Measurements from ENCODE around the gene KRTAP5-6.

Gene KRTAP5-6

DNA sequence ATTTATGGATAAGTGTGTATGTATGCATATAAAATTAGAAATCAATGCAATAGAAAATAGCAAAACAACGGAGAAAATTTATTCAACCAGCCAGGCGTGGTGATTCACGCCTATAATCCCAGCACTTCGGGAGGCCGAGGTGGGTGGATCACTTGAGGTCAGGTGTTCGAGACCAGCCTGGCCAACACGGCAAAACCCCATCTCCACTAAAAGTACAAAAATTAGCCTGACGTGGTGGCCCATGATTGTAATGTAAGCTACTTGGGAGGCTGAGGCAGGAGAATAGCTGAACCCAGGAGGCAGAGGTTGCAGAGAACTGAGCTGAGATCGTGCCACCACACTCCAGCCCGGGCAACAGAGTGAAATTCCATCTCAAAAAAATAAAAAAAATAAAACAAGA lies 5.5 kb downstream of the KRTAP5-6 start:
- DNase-seq (ENCODE audit: low read depth in 2 of 2): no peak

DNA sequence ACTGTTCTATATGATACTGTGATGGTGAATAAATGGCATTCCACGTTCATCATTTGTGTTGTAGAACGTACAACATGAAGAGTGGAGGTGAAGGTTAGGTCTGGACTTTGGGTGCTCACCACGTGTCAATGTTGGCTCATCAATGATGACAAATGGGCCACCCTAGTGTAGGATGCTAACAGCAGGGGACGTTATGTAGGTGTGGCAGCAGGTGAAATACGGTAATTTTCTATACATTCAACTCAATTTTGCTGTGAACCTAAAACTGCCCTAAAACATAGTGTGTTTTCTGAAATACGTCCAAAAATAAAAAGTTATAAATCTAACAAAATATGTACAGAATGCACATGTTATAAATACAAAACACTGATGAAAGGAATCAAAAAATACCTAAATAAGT lies 6.2 kb downstream of the KRTAP5-6 start:
- DNase-seq (ENCODE audit: low read depth in 2 of 2): no peak

DNA sequence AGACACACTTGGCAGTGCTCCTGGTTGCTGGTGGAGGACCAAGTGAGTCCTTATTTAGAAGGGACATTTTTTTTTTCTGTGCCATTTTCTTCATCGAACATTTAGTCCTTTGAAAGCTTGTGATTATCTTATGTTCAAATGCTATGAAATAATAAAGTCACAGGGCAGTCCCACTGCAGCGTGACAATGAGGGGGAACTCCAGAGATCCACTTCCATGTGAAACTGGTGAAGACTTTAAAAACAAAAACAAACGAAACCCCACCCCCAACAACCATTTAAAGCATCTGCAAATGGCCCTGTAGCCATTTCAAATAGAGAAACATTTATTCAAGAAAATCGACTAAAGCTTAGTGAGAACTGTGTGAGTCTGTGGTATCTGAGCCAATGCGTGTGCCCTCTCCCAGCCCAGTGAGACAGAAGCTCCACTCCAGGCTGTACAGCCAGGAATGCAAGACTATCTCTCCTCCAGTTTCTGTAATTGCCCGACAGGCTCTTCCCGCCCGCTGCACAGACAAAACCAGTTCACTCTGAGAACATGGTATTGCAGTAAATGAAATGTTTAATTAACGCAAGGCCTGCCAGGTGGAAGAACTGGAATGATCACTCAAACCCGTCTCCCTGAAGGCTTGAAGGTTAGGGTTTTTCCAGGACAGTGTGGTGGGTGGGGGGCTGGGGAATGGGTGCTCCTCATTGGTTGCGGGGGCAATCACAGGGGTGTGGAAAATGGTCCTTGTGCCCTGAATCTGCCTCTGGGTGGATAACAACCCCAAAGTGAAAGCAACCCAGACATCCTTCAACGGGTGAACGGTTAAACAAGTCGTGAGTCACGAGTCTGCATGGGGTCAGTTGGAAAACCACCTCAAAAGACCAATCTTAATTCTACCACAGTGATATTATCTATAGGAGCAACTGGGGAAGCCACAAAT lies 8.4 kb downstream of the KRTAP5-6 start:
- DNase-seq (ENCODE audit: low read depth in 2 of 2): no peak

DNA sequence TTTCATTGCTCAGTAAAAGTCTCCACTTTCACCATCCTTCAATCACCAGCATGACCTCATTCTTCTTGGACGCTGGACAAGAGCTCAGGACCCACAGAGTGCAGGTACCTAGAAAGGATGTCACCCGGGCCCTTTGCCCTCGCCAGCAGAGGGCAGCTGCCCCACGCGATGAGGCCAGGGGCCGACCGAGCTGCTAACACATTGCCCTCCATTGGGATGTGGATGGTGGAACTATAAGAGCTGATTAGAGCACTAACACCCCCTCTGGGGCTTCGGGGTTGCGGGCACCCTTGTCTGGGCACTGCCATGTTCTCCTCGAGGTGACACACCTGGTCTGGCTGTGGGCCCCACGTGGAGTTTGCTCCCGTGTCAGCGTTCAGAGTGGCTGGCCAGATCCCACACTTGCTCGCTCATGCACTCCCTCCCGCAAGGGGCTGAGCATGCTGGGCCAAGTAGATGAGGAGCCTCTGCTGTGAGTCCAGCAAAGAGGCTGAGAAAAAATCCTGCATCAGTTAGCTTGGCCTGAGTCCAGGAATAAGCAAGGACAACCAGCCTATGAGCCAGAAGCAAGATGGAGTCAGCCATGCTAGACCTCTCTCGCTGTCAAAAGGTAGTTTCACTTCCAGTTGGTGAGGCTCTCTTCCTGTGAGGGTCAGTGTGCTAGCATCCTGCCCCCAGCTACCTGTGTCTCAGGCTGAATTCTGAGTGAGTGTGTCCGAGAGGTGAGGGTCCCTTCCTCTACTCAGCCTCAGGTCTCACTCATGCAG lies 9.8 kb downstream of the KRTAP5-6 start:
- DNase-seq (ENCODE audit: low read depth in 2 of 2): no peak

DNA sequence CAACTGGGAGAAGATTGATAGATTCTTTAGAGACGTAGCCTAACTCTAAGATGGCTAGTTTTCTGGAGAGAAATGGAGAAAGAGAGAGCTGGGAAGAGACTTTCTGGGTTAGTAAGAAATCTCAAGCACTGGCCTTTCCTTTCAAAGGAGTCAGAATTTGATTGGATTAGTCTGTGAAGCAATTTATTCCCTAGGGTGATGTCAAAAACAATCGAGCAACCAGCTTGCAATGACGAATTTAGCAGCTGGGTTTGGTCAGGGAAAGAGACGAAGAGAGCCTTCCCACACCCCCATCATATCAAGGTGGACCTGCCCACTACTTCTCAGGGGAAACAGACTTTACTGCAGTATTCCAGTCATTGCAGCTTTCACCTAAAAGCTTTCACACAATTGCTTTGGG lies 10.8 kb downstream of the KRTAP5-6 start:
- no peak for DNase-seq (ENCODE audit: low read depth in 2 of 2)

DNA sequence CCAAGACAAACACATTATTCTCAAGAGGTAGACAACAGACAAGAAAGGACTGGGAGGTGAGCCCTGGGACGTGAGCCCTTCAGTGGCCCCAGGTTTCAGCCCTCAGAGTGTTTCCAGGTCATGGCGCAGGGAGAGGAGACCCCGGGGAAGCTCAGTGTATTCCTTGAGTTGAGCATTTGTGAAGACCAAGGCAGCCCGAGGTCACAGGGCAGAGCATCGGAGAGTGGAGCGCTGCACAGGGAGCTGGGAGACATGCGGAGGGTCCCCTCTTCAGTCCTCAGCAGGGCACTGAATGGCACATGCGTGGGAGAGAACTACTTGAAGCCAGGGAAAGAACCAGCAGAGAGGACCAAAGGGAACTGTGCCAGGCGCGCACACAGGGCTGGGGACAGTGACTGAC lies 11.7 kb downstream of the KRTAP5-6 start:
- no peak for DNase-seq (ENCODE audit: low read depth in 2 of 2)

DNA sequence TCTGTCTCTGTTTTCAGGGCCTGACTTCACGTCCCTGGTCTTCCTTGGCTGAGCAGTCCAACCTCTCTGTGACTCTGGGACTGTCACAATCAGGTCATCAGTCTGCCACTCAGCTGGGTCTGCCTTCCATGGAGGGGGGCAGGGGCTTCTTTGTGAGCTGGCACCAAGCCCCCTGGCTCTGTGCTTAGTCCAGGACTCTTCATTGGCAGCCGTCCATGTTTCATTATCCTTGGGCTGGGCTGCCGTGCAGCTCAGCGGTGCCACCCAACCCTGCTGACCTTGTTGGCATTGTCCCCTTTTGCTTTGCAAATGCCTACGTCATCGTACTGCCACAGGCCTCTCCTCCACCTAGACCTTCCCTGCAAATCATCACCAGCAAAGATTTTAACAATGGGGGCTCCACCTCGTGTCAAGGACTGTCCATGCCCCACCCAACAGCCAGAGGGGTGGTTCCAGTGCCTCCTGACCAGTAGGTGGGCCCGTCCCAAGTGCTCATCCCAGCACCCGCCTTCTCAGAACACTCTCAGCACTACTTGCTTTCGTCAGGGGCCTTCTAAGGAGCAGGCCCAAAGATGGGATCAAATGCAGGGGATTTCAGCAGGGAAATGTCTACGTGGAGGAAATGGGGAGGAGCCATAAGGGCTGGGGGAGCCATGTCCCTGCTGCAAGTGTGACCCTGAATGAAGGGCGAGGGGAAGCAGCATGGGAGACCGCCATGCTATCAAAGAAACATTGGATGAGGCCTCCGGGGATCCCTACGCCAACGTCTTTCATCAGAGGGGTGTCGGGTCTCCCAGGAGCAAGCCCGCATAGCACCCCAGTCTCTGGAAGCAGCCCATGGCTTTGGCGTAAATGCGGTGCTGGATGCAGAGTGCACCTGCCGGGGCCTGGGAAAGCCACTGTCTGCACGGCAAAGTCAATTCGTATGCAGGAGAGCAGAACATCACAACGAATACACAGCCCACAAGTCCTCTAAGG lies 18.2 kb downstream of the KRTAP5-6 start:
- no peak for DNase-seq (ENCODE audit: low read depth in 2 of 2)

DNA sequence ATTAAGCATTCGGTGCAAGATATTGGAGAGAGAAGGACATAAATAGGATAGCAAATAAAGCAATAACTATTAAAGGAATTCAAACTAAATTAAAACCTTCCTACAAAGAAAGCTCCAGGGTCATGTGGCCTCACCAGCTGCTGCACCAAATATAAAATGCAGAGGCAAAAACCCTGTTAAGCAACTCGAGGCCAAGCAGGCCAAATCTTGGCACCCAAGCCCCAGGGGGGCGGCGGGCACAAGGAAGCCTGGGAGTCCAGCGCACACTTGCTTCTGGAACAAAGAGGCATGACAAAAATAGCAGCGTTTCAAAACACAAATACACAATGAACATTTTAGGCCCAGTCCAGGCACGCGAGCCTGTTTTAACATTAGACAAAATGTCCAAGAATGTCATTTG lies 20.8 kb downstream of the KRTAP5-6 start:
- DNase-seq (ENCODE audit: low read depth in 2 of 2): no peak

DNA sequence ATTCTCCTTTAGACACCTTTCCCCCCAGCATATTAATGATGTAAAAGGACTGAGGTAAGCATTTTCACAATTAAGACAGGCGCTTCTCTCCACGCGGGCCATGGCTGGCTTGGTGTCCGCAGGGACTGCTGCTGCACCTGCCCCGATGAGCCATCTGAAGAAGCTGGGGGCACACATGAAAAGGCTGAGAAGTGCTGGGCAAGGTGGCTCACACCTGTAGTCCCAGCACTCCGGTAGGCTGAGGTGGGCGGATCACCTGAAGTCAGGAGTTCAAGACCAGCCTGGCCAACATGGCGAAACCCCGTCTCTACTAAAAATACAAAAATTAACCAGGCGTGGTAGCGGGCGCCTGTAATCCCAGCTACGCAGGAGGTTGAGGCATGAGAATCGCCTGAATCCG lies 21.3 kb downstream of the KRTAP5-6 start:
- DNase-seq (ENCODE audit: low read depth in 2 of 2): no peak

DNA sequence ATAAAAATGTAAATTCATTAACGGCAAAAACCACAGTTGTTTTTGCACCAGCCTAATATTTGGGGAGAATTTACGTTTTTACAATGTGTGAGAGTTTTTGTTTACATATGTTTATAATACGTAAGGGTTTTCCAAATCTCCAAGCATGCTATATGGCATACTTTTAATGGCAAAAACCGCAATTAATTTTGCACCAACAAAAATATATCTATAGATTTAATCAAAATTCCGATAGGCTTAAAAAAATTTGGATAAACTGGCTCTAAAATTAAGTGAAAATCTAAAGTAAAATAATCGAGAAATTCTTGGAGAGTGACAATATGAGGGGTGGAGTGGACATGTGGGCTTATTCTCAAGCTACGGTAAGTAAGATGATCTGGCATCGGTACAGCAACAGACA lies 22.8 kb downstream of the KRTAP5-6 start:
- no peak for DNase-seq (ENCODE audit: low read depth in 2 of 2)

DNA sequence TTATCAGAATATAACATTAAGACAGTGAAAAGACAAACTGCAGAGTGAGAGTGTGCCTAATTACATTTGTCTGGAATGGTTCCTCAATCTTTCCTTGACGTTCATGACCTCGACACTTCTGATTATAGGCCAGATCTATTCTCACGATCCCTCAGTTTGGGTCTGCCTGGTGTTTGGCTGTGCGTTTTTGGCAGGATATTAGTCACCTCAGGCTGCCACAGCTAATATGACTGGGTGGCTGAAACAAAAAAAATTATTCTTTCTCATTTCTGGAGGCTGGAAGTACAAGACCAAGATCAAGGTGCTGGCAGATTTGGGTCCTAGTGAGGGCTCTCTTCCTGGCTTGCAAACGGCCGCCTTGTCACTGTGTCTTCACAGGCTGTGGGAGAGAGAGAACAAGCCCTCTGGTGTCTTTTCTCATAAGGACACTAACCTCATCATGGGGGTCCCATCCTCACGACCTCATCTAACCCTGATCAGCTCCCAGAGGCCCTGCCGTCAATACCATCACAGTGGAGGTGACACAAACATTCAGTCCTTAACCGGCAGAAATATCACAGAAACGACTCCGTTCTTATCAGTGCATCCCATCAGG lies 30.2 kb downstream of the KRTAP5-6 start:
- no peak for DNase-seq (ENCODE audit: low read depth in 2 of 2)

DNA sequence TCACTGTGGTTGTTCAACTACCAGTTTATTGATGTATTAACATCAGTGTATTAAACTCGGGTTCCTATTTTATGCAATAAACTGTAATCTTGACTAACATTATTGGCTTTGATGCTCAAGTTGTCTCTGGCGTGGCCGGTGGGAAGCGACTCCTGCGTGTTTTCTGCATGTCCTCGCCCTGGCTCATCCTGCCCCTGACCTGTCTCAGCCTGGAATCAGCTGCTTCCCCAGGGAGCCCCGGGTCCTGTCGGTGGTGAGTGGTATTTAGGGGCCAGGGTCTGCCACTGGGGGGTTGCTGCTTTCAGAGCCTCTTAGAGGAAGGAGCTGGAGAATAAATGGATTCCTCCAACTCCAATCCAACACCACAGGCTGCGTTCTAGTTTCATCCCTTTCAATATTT lies 30.9 kb downstream of the KRTAP5-6 start:
- no peak for DNase-seq (ENCODE audit: low read depth in 2 of 2)

DNA sequence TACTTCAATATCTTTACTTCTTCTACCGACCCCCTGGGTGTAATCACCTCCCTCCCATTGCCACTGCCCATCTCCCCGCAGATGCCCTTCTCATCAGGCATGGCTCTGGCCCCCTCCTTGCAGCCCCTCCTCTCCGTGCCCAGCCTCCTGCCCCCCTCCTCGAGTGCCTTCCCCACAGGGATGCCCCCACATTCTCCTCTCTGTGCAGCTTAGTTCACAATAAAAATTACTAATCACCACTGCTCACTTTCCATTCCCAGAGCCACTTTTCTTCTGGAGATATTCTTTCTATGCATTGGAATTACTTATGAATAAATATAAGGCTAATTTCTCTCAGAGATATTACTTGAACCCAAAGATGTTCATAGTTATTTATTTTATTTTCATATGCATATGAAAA lies 31.3 kb downstream of the KRTAP5-6 start:
- DNase-seq (ENCODE audit: low read depth in 2 of 2): no peak

DNA sequence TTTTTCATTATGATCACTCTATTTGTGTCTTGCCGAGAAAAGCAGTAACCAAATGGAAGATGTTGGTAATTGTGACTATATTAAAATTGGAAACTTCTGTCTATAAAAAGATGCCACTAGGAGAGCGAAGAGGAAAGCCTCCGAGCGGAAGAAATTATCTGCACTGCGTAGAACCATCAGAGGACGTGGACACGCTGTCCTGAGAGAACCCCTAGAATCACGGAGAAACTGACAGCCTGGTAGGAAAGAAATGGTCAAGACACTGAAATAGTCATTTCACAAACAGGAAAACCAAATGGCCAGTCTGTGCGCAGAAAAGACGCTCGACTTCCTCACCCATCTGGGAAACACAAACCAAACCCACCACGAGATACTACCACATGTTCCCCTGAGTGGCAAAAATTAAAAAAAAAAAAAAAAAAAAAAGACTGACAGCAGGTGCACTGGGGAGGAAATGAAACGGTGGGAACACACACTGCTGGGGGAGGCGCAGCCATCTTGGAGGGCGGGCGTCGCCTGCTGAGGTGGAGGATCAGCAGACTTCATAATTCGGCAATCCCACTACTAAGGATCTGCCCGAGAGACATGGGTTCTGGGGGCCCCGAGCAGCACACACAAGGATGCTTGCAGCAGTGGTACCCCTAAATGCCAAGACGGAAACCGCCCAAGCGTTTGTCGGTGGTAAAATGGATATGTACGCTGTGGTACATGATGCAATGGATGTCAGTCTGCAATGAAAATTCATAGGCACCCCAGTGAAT lies 32.1 kb downstream of the KRTAP5-6 start:
- no peak for DNase-seq (ENCODE audit: low read depth in 2 of 2)

DNA sequence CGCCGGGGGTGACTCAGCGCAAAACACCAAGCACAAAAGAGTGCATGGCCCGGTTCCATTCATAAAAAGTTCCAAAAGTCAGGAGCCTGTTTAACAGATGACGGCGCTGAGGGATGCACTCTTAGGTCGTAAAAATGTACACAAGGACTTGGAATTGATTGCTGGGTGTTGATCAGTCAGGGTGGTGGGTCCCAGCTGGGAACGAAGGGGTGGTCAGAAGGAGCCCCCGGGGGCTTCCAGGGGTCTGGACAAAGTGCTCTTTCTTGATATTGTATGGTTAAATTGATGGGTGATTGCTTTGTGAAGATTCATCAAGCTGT lies 32.7 kb downstream of the KRTAP5-6 start:
- DNase-seq (ENCODE audit: low read depth in 2 of 2): peak in 1 of 2 experiments; percentile 6

DNA sequence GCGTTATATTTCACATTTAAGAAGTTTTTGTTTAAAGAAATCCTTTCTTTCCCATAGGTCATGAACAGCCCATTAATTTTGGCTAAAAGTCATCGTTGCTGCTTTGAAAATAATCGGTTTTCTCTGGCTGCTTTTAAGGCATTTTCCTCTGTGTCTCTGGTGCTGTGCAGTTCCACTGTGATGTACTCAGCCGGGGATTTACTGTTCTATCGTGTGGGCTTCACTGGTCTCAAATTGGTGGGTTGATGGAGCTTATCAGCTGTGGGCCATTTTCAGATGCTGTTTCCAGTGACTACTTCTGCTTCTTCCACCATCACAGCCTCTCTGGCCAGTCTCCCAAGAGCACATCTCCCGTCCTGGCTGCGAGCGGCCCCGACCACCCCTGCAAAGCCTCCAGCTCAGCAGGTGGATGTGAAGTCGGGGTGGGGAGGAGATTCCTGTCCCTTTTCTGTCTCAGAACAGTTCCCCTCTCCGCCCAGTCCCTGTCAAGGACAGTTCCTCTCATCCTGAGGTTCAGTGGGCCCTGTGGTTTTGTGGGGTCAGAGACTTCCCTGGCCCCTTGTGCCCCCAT lies 33.1 kb downstream of the KRTAP5-6 start:
- DNase-seq (ENCODE audit: low read depth in 2 of 2): no peak

DNA sequence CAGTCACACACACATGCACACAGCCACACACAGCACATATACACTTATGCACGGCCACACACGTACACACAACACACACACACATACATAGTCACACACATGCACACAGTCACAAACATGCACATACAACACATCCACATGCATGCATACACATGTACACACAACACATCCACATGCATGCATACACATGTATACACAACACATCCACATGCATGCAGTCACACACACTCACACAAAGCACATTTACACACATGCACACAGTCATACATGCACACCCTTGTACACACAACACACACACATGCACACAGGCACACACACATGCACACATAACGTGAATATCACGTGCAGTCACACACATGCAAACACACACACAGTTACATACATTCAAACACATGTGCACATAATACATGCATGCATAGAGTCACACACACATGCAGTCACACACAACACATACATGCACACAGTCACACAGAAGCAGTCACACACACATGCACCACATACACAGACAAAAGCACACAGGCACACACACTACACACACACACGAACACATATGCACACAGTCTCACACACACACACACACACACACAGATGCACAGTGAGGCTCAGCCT lies 34.6 kb downstream of the KRTAP5-6 start:
- no peak for DNase-seq (ENCODE audit: low read depth in 2 of 2)

DNA sequence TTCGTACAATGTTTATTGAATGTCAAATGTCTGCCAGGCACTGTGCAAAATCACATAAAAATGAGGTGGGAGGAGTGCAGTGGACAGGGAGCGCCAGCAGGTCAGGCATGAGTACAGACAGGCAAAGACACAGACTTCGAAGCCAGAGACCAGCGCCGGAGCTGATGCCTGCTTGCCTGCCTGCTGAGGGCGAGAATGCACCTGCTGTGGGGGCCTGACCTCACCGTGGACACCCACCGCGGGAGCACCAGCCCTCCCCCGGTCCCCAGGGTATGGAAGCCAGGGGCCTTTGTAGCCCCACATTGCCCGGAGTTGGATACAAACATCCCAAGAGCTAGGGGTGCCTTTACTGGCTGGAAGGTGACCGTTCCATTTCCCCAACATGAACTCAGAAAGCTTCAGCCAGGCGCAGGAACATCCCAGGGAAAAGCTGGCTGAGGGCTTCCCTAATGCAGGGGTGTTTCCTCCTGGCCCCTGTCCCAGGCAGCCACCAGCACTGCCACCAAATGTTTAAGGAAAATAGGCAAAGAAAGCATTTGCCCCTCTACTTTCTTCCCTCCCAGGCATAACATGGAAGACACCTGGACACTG lies 35.5 kb downstream of the KRTAP5-6 start:
- DNase-seq (ENCODE audit: low read depth in 2 of 2): no peak

DNA sequence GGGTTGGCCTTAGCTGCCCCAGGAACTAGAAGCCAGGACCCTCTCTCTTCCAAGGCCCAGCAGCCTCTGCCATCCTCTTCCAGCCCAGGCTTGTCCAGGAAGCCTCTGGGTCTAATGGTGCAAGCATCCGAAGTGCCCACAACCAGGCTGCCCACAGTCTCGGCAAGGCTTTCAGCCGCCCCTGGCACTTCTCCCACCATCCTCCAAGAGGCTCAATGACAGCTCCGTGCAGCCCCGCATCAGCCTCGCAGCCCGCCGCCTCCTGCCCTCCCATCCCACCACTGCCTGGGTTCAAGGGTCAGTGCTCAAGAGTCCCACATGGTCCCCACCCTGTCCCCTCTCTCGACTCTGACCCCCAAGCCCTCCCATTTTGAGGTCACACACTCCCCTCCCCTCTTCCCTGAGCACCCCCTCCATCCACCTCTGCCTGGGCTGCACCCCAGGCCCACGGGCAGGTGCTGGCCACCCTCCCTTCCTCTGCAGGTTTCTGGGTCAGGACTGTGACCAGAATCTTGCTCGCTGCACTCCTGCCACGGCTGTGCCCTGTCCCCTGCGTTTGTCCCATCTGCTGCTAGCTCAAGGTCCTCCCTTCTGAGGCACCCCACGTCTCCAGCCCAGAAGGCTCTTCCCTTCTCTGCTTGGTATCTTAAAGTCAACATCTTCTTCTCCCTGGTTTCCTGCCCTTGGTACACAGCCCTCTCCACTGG lies 36.2 kb downstream of the KRTAP5-6 start:
- no peak for DNase-seq (ENCODE audit: low read depth in 2 of 2)

Data from fibroblast of skin of left quadriceps (primary cell).